Skeletal muscle tissue (tissue), 4 donors: ENCODE measurements around the gene DRG1. TPM values are rescaled to one million over a fixed set of nuclear protein-coding genes. Genes with fewer than 3 reads are reported as not detected.
"Not testable (repeated sequence)": the region's sequence is repeated elsewhere in the genome, so short reads cannot be mapped to it uniquely, and the experiment has no call there.

ENCODE experiments used
- H3K27ac ChIP-seq: one replicate; pipeline ENCODE4 v1.7.0; 2013; ENCODE audit warnings: mild to moderate bottlenecking, low read depth, low read length, inconsistent platforms
- H3K27me3 ChIP-seq, 3 donors: one replicate each; pipeline ENCODE4 v1.7.0; 2013; ENCODE audit warnings: low read length in 3 of 3; ENCODE audit not compliant: control insufficient read depth in 3 of 3, insufficient read depth in 3 of 3
- H3K36me3 ChIP-seq, 3 donors: one replicate each; pipeline ENCODE4 v1.7.0; 2013; ENCODE audit warnings: low read length in 3 of 3; ENCODE audit not compliant: control insufficient read depth in 3 of 3, insufficient read depth in 3 of 3
- H3K4me1 ChIP-seq, 3 donors: one replicate each; pipeline ENCODE4 v1.7.0; 2013; ENCODE audit warnings: low read length in 3 of 3, mild to moderate bottlenecking in 3 of 3; ENCODE audit not compliant: control insufficient read depth in 3 of 3, insufficient read depth in 3 of 3
- H3K4me3 ChIP-seq, 3 donors: one replicate each; pipeline ENCODE4 v1.7.0; 2013; ENCODE audit warnings: low read length in 3 of 3
- H3K9ac ChIP-seq, 3 donors: one replicate each; pipeline ENCODE4 v1.7.0; 2013; ENCODE audit warnings: low read length in 3 of 3, mild to moderate bottlenecking in 3 of 3, moderate library complexity in 2 of 3, low read depth in 1 of 3
- H3K9me3 ChIP-seq, 3 donors: one replicate each; pipeline ENCODE4 v1.7.0; 2013; ENCODE audit warnings: low read length in 3 of 3; ENCODE audit not compliant: control insufficient read depth in 3 of 3
- total RNA-seq: library from RNA; depleted of rRNA; stranded (reverse); fragments of >200 nt; gene quantifications from one replicate; pipeline ENCODE4 v1.2.3, GENCODE V29; 2014
- donor health status: Osteomylitis.

The DRG1 gene
- total RNA-seq, 1 donor from 2014 or later = 98.1 TPM

- H3K27ac ChIP-seq = no peak overlapping the region
- no peak overlapping the region for H3K4me3 ChIP-seq
- H3K9me3 ChIP-seq = no peaks in the 10 kb centered on the region
- no peak overlapping the region for H3K9ac ChIP-seq
- peaks cover 10 to 18% (median 11%) of the 10 kb centered on the region in 3 donors for H3K4me1 ChIP-seq
- peaks cover 12 to 31% (median 25%) of the 10 kb centered on the region in 3 donors for H3K36me3 ChIP-seq
- no peaks in the 10 kb centered on the region for H3K27me3 ChIP-seq
Observed at GRCh38 chr22:31449506-31449905, 50.1 kb downstream of the DRG1 start.

GRCh38 chr22:31451709-31452571, 52.5 kb downstream of the DRG1 start:
- Histone ChIP-seq H3K36me3 (peaks cover 11 to 31% (median 25%) of the 10 kb centered on the region in 3 donors), H3K27ac (no peak overlapping the region), H3K4me1 (peaks cover 10 to 18% (median 11%) of the 10 kb centered on the region in 3 donors)

GRCh38 chr22:31461699-31462098, 62.3 kb downstream of the DRG1 start:
- peaks cover 27 to 56% (median 50%) of the 10 kb centered on the region in 3 donors for H3K36me3 ChIP-seq
- H3K9me3 ChIP-seq = no peaks in the 10 kb centered on the region
- no peak overlapping the region for H3K4me3 ChIP-seq
- no peaks in the 10 kb centered on the region for H3K27me3 ChIP-seq
- no peak overlapping the region for H3K9ac ChIP-seq
- H3K4me1 ChIP-seq = no peaks in the 10 kb centered on the region
- H3K27ac ChIP-seq = no peak overlapping the region

More at GRCh38 chr22:31451709-31452571, 52.5 kb downstream of the DRG1 start:
- no peak overlapping the region for H3K9ac ChIP-seq
- no peaks in the 10 kb centered on the region for H3K9me3 ChIP-seq
- H3K27me3 ChIP-seq = no peaks in the 10 kb centered on the region
- no peak overlapping the region for H3K4me3 ChIP-seq

- H3K27me3 ChIP-seq = no peaks in the 10 kb centered on the region
Observed at GRCh38 chr22:31465307-31465706, 65.9 kb downstream of the DRG1 start.

GRCh38 chr22:31474743-31475142, 75.3 kb downstream of the DRG1 start:
- H3K27ac ChIP-seq = no peak overlapping the region
- H3K36me3 ChIP-seq = peaks cover 0 to 15% (median 7%) of the 10 kb centered on the region in 3 donors
- no peak overlapping the region for H3K4me3 ChIP-seq
- H3K27me3 ChIP-seq = no peaks in the 10 kb centered on the region
- H3K9me3 ChIP-seq = no peaks in the 10 kb centered on the region
- no peak overlapping the region for H3K9ac ChIP-seq
- H3K4me1 ChIP-seq = no peaks in the 10 kb centered on the region

More at GRCh38 chr22:31465307-31465706, 65.9 kb downstream of the DRG1 start:
- H3K9me3 ChIP-seq = no peaks in the 10 kb centered on the region
- no peak overlapping the region for H3K9ac ChIP-seq
- H3K4me1 ChIP-seq = no peaks in the 10 kb centered on the region
- no peak overlapping the region for H3K27ac ChIP-seq
- peaks cover 19 to 52% (median 43%) of the 10 kb centered on the region in 3 donors for H3K36me3 ChIP-seq
- H3K4me3 ChIP-seq = no peak overlapping the region

GRCh38 chr22:31475800-31476199, 76.4 kb downstream of the DRG1 start:
- Histone ChIP-seq H3K36me3 (peaks cover 0 to 18% (median 7%) of the 10 kb centered on the region in 3 donors), H3K27ac (no peak overlapping the region)

GRCh38 chr22:31477329-31477728, 77.9 kb downstream of the DRG1 start:
- H3K4me3 ChIP-seq = no peak overlapping the region

More at GRCh38 chr22:31475800-31476199, 76.4 kb downstream of the DRG1 start:
- H3K9me3 ChIP-seq = no peaks in the 10 kb centered on the region
- no peak overlapping the region for H3K4me3 ChIP-seq
- H3K9ac ChIP-seq = no peak overlapping the region
- no peaks in the 10 kb centered on the region for H3K4me1 ChIP-seq
- H3K27me3 ChIP-seq = no peaks in the 10 kb centered on the region

GRCh38 chr22:31481129-31481528, 81.7 kb downstream of the DRG1 start:
- no peak overlapping the region for H3K9ac ChIP-seq
- H3K27ac ChIP-seq = no peak overlapping the region
- H3K27me3 ChIP-seq = no peaks in the 10 kb centered on the region
- peaks cover 2 to 28% (median 21%) of the 10 kb centered on the region in 3 donors for H3K36me3 ChIP-seq
- H3K4me3 ChIP-seq = no peak overlapping the region
- no peaks in the 10 kb centered on the region for H3K4me1 ChIP-seq
- H3K9me3 ChIP-seq = no peaks in the 10 kb centered on the region

More at GRCh38 chr22:31477329-31477728, 77.9 kb downstream of the DRG1 start:
- no peaks in the 10 kb centered on the region for H3K4me1 ChIP-seq
- H3K27me3 ChIP-seq = no peaks in the 10 kb centered on the region
- H3K9ac ChIP-seq = no peak overlapping the region
- H3K9me3 ChIP-seq = no peaks in the 10 kb centered on the region
- H3K27ac ChIP-seq = no peak overlapping the region
- peaks cover 2 to 32% (median 12%) of the 10 kb centered on the region in 3 donors for H3K36me3 ChIP-seq

GRCh38 chr22:31482470-31482869, 83.1 kb downstream of the DRG1 start:
- not testable (repeated sequence) for H3K9me3 ChIP-seq, H3K4me1 ChIP-seq
- H3K36me3 ChIP-seq = peaks cover 7 to 30% (median 25%) of the 10 kb centered on the region in 3 donors

More at GRCh38 chr22:31482470-31482869, 83.1 kb downstream of the DRG1 start:
- not testable (repeated sequence) for H3K4me3 ChIP-seq, H3K27ac ChIP-seq, H3K27me3 ChIP-seq, H3K9ac ChIP-seq
